ENCODE results near the gene CDC42EP1. TPM values are rescaled to one million over a fixed set of nuclear protein-coding genes. Genes with fewer than 3 reads are reported as not detected.
A peak's percentile ranks its signal among the peaks of the same experiment; 100 is the strongest.

CDC42EP1 gene
- total RNA-seq, 1 experiment from 2014 or later = 12.7 TPM

DNA sequence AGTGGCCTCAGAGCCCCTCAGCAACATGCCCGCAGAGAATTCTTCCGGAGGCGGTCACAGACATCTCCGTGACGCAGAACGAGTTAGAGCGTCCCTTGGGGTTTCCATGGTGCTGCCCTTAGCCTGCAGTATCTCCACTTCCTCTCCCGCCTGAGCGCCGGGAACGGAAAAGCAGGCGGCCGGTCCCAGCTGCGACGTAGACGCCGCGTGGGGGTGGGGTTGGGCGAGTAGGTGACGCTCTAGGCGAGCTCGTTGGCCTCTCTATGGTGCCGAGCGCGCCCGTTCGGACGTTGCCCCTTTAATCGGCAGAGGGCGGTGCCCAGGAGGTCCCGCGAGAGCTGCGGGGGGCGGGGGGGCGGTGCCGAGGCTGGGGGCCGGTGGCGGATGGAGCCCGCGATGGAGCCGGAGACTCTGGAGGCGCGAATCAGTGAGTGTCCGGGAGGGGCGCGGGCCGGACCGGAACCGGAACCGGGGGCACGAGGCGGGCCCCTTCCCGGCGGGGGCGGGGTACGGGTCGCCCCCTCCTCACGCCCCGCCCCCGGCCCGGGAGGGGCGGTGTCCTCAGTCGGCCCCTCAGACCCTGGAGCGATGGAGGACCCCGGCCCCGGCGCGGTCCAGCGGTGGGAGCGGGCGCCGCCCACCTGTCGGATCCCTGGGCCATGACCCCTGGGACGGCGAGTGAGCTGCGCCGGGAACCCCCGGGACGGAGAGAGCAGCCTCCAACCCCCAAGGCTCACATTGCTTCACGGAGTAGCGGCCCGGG lies 48.4 kb downstream of the CDC42EP1 start, which contains the start of gene GGA1:
Gene GGA1, plus strand, starts transcription at position 358 of the 763 bp plus-strand sequence. Its CDS starts 27 bp downstream, at position 385.
- H3K36me3 Mint-ChIP-seq = no peaks in the 10 kb centered on the region
- peak within 1 kb of the TSS; percentile 98 for H3K27ac Mint-ChIP-seq
- ATAC-seq = peak; percentile 70
- H3K4me3 Mint-ChIP-seq = peak within 1 kb of the TSS; percentile 90
- CTCF ChIA-PET = interaction anchor here (0.6 to 4.6 kb wide), 31 partner anchors 11 to 274 kb away, joined by 3 to 99 read pairs (median 6); partner anchors contain the start of genes LGALS1, LGALS2, MFNG and NOL12
- H3K4me1 Mint-ChIP-seq = peaks cover 18% of the 10 kb centered on the region
- no peaks in the 10 kb centered on the region for H3K9me3 Mint-ChIP-seq
- POLR2A ChIA-PET = interaction anchor here (0.6 to 3.1 kb wide), 12 partner anchors 16 to 209 kb away, joined by 3 to 19 read pairs (median 5); partner anchors contain the start of genes CDC42EP1, NOL12, PDXP and TRIOBP
- H3K27me3 Mint-ChIP-seq (ENCODE audit: low read depth) = no peaks in the 10 kb centered on the region
- DNase-seq (ENCODE audit: low spot score) = peak; percentile 90
- TF ChIP-seq FOXP1 (CRISPR knock-in tag; IDR thresholded peaks at IDR 0.05; ENCODE audit: borderline replicate concordance) (peak; percentile 71; the same call in 1 of the 2 replicates), SP1 (CRISPR knock-in tag; conservative IDR thresholded peaks at IDR 0.05) (peak; percentile 89), ZNF232 (CRISPR knock-in tag; IDR thresholded peaks at IDR 0.05) (0 out of 2 replicates have a peak, but pooled peaks have one; percentile 60), NR2C2 (CRISPR knock-in tag; IDR thresholded peaks at IDR 0.05) (0 out of 2 replicates have a peak, but pooled peaks have one; percentile 57), GABPB1 (CRISPR knock-in tag; IDR thresholded peaks at IDR 0.05) (0 out of 2 replicates have a peak, but pooled peaks have one; percentile 52), ZBTB21 (CRISPR knock-in tag; IDR thresholded peaks at IDR 0.05; ENCODE audit: borderline replicate concordance) (no peak), FOXK1 (CRISPR knock-in tag; IDR thresholded peaks at IDR 0.05) (peak; percentile 79), ZNF512 (CRISPR knock-in tag; IDR thresholded peaks at IDR 0.05; ENCODE audit: borderline replicate concordance) (no peak), NFE2L1 (CRISPR knock-in tag; IDR thresholded peaks at IDR 0.05) (peak; percentile 71), E2F1 (CRISPR knock-in tag; IDR thresholded peaks at IDR 0.05) (no peak), CREM (CRISPR knock-in tag; IDR thresholded peaks at IDR 0.05) (peak; percentile 71), JUN (CRISPR knock-in tag; IDR thresholded peaks at IDR 0.05) (0 out of 2 replicates have a peak, but pooled peaks have one; percentile 58), HMGXB4 (CRISPR knock-in tag; IDR thresholded peaks at IDR 0.05) (peak; percentile 88; the same call in 1 of the 2 replicates), TEAD4 (CRISPR knock-in tag; IDR thresholded peaks at IDR 0.05) (no peak), RELA (CRISPR knock-in tag; IDR thresholded peaks at IDR 0.05; ENCODE audit: borderline replicate concordance) (no peak)
- TF ChIP-seq, protein P1, sequence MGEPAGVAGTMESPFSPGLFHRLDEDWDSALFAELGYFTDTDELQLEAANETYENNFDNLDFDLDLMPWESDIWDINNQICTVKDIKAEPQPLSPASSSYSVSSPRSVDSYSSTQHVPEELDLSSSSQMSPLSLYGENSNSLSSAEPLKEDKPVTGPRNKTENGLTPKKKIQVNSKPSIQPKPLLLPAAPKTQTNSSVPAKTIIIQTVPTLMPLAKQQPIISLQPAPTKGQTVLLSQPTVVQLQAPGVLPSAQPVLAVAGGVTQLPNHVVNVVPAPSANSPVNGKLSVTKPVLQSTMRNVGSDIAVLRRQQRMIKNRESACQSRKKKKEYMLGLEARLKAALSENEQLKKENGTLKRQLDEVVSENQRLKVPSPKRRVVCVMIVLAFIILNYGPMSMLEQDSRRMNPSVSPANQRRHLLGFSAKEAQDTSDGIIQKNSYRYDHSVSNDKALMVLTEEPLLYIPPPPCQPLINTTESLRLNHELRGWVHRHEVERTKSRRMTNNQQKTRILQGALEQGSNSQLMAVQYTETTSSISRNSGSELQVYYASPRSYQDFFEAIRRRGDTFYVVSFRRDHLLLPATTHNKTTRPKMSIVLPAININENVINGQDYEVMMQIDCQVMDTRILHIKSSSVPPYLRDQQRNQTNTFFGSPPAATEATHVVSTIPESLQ (CRISPR knock-in tag; IDR thresholded peaks at IDR 0.05) = no peak
- TF ChIP-seq, protein P2, sequence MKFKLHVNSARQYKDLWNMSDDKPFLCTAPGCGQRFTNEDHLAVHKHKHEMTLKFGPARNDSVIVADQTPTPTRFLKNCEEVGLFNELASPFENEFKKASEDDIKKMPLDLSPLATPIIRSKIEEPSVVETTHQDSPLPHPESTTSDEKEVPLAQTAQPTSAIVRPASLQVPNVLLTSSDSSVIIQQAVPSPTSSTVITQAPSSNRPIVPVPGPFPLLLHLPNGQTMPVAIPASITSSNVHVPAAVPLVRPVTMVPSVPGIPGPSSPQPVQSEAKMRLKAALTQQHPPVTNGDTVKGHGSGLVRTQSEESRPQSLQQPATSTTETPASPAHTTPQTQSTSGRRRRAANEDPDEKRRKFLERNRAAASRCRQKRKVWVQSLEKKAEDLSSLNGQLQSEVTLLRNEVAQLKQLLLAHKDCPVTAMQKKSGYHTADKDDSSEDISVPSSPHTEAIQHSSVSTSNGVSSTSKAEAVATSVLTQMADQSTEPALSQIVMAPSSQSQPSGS (CRISPR knock-in tag; IDR thresholded peaks at IDR 0.05; ENCODE audit: borderline replicate concordance, low read depth) = peak; percentile 56; the same call in 1 of the 2 replicates
- TF ChIP-seq, protein P3, sequence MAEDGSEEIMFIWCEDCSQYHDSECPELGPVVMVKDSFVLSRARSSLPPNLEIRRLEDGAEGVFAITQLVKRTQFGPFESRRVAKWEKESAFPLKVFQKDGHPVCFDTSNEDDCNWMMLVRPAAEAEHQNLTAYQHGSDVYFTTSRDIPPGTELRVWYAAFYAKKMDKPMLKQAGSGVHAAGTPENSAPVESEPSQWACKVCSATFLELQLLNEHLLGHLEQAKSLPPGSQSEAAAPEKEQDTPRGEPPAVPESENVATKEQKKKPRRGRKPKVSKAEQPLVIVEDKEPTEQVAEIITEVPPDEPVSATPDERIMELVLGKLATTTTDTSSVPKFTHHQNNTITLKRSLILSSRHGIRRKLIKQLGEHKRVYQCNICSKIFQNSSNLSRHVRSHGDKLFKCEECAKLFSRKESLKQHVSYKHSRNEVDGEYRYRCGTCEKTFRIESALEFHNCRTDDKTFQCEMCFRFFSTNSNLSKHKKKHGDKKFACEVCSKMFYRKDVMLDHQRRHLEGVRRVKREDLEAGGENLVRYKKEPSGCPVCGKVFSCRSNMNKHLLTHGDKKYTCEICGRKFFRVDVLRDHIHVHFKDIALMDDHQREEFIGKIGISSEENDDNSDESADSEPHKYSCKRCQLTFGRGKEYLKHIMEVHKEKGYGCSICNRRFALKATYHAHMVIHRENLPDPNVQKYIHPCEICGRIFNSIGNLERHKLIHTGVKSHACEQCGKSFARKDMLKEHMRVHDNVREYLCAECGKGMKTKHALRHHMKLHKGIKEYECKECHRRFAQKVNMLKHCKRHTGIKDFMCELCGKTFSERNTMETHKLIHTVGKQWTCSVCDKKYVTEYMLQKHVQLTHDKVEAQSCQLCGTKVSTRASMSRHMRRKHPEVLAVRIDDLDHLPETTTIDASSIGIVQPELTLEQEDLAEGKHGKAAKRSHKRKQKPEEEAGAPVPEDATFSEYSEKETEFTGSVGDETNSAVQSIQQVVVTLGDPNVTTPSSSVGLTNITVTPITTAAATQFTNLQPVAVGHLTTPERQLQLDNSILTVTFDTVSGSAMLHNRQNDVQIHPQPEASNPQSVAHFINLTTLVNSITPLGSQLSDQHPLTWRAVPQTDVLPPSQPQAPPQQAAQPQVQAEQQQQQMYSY (CRISPR knock-in tag; IDR thresholded peaks at IDR 0.05) = 0 out of 2 replicates have a peak, but pooled peaks have one; percentile 21
- TF ChIP-seq, protein P4, sequence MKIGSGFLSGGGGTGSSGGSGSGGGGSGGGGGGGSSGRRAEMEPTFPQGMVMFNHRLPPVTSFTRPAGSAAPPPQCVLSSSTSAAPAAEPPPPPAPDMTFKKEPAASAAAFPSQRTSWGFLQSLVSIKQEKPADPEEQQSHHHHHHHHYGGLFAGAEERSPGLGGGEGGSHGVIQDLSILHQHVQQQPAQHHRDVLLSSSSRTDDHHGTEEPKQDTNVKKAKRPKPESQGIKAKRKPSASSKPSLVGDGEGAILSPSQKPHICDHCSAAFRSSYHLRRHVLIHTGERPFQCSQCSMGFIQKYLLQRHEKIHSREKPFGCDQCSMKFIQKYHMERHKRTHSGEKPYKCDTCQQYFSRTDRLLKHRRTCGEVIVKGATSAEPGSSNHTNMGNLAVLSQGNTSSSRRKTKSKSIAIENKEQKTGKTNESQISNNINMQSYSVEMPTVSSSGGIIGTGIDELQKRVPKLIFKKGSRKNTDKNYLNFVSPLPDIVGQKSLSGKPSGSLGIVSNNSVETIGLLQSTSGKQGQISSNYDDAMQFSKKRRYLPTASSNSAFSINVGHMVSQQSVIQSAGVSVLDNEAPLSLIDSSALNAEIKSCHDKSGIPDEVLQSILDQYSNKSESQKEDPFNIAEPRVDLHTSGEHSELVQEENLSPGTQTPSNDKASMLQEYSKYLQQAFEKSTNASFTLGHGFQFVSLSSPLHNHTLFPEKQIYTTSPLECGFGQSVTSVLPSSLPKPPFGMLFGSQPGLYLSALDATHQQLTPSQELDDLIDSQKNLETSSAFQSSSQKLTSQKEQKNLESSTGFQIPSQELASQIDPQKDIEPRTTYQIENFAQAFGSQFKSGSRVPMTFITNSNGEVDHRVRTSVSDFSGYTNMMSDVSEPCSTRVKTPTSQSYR (CRISPR knock-in tag; IDR thresholded peaks at IDR 0.05) = peak; percentile 89

Measured in WTC11 (cell line).